ENCODE data around the gene PTPRR. TPM values are rescaled to one million over a fixed set of nuclear protein-coding genes. Genes with fewer than 3 reads are reported as not detected.
A peak's percentile ranks its signal among the peaks of the same experiment; 100 is the strongest.

PTPRR gene
- total RNA-seq, 1 experiment from 2014 or later: 3.4 TPM

GRCh38 chr12:70933133-70933532 is 12.6 kb upstream of the PTPRR start:
- Histone ChIP-seq H3K4me1 (replicated peaks) (no peaks in the 10 kb centered on the region), H3K9me3 (replicated peaks) (no peaks in the 10 kb centered on the region), H3K4me3 (no peak overlapping the region), H3K27ac (no peak overlapping the region), H3K27me3 (replicated peaks) (no peaks in the 10 kb centered on the region), H3K36me3 (no peaks in the 10 kb centered on the region)
- no peak for DNase-seq (ENCODE audit: low read depth in 1 of 2, low spot score in 2 of 2)

- Histone ChIP-seq H3K27me3 (replicated peaks) (no peaks in the 10 kb centered on the region), H3K4me1 (replicated peaks) (peaks cover 4% of the 10 kb centered on the region), H3K27ac (no peak overlapping the region), H3K4me3 (no peak overlapping the region), H3K36me3 (no peaks in the 10 kb centered on the region), H3K9me3 (replicated peaks) (no peaks in the 10 kb centered on the region)
- DNase-seq (ENCODE audit: low read depth in 1 of 2, low spot score in 2 of 2): no peak
These were observed 8.5 kb upstream of the PTPRR start for GRCh38 chr12:70929029-70929428.

- H3K4me1 ChIP-seq (replicated peaks): peaks cover 4% of the 10 kb centered on the region
- no peak overlapping the region for H3K4me3 ChIP-seq
- H3K36me3 ChIP-seq: no peaks in the 10 kb centered on the region
- H3K9me3 ChIP-seq (replicated peaks): no peaks in the 10 kb centered on the region
- H3K27me3 ChIP-seq (replicated peaks): no peaks in the 10 kb centered on the region
- peak overlapping the region; percentile 51 for H3K27ac ChIP-seq
- peak in 1 of 2 experiments; percentile 60 for DNase-seq (ENCODE audit: low read depth in 1 of 2, low spot score in 2 of 2)
These were observed 7.5 kb upstream of the PTPRR start for GRCh38 chr12:70928071-70928470.

- H3K9me3 ChIP-seq (replicated peaks): no peaks in the 10 kb centered on the region
These were observed 6.8 kb upstream of the PTPRR start for GRCh38 chr12:70927356-70927755.

GRCh38 chr12:70925539-70925938 is 5.0 kb upstream of the PTPRR start:
- no peaks in the 10 kb centered on the region for H3K36me3 ChIP-seq
- H3K27ac ChIP-seq: no peak overlapping the region
- no peaks in the 10 kb centered on the region for H3K9me3 ChIP-seq (replicated peaks)
- H3K4me1 ChIP-seq (replicated peaks): peaks cover 4% of the 10 kb centered on the region
- no peaks in the 10 kb centered on the region for H3K27me3 ChIP-seq (replicated peaks)
- no peak overlapping the region for H3K4me3 ChIP-seq
- DNase-seq (ENCODE audit: low read depth in 1 of 2, low spot score in 2 of 2): no peak

More at GRCh38 chr12:70927356-70927755, 6.8 kb upstream of the PTPRR start:
- Histone ChIP-seq H3K27ac (no peak overlapping the region), H3K4me3 (no peak overlapping the region), H3K4me1 (replicated peaks) (peaks cover 4% of the 10 kb centered on the region), H3K36me3 (no peaks in the 10 kb centered on the region), H3K27me3 (replicated peaks) (no peaks in the 10 kb centered on the region)
- DNase-seq (ENCODE audit: low read depth in 1 of 2, low spot score in 2 of 2): no peak

GRCh38 chr12:70920891-70921290 is 353 bp upstream of the PTPRR start:
- H3K27ac ChIP-seq: no peak overlapping the region

GRCh38 chr12:70919597-70920035 is 922 bp downstream of the PTPRR start:
- H3K36me3 ChIP-seq: no peaks in the 10 kb centered on the region
- no peaks in the 10 kb centered on the region for H3K4me1 ChIP-seq (replicated peaks)
- H3K4me3 ChIP-seq: no peak overlapping the region
- H3K27ac ChIP-seq: no peak overlapping the region
- H3K9me3 ChIP-seq (replicated peaks): no peaks in the 10 kb centered on the region
- H3K27me3 ChIP-seq (replicated peaks): peaks cover 5% of the 10 kb centered on the region; the same call in 1 of the 2 replicates
- DNase-seq (ENCODE audit: low read depth in 1 of 2, low spot score in 2 of 2): no peak

More at GRCh38 chr12:70920891-70921290, 353 bp upstream of the PTPRR start:
- no peaks in the 10 kb centered on the region for H3K9me3 ChIP-seq (replicated peaks)
- no peak for DNase-seq (ENCODE audit: low read depth in 1 of 2, low spot score in 2 of 2)
- H3K4me1 ChIP-seq (replicated peaks): no peaks in the 10 kb centered on the region
- peaks cover 5% of the 10 kb centered on the region; the same call in 1 of the 2 replicates for H3K27me3 ChIP-seq (replicated peaks)
- no peaks in the 10 kb centered on the region for H3K36me3 ChIP-seq
- H3K4me3 ChIP-seq: no peak overlapping the region

GRCh38 chr12:70919176-70919575 is 1.4 kb downstream of the PTPRR start:
- Histone ChIP-seq H3K27me3 (replicated peaks) (peaks cover 5% of the 10 kb centered on the region; the same call in 1 of the 2 replicates), H3K27ac (no peak overlapping the region), H3K4me1 (replicated peaks) (no peaks in the 10 kb centered on the region), H3K36me3 (no peaks in the 10 kb centered on the region), H3K4me3 (no peak overlapping the region), H3K9me3 (replicated peaks) (no peaks in the 10 kb centered on the region)
- DNase-seq (ENCODE audit: low read depth in 1 of 2, low spot score in 2 of 2): no peak

GRCh38 chr12:70918321-70918720 is 2.2 kb downstream of the PTPRR start:
- H3K4me1 ChIP-seq (replicated peaks): no peaks in the 10 kb centered on the region
- no peak for DNase-seq (ENCODE audit: low read depth in 1 of 2, low spot score in 2 of 2)
- no peak overlapping the region for H3K4me3 ChIP-seq

GRCh38 chr12:70910666-70911065 is 9.9 kb downstream of the PTPRR start:
- Histone ChIP-seq H3K4me3 (no peak overlapping the region), H3K27me3 (replicated peaks) (no peaks in the 10 kb centered on the region), H3K4me1 (replicated peaks) (no peaks in the 10 kb centered on the region), H3K27ac (no peak overlapping the region), H3K36me3 (no peaks in the 10 kb centered on the region), H3K9me3 (replicated peaks) (no peaks in the 10 kb centered on the region)
- DNase-seq (ENCODE audit: low read depth in 1 of 2, low spot score in 2 of 2): no peak

More at GRCh38 chr12:70918321-70918720, 2.2 kb downstream of the PTPRR start:
- H3K36me3 ChIP-seq: no peaks in the 10 kb centered on the region
- peaks cover 5% of the 10 kb centered on the region; the same call in 1 of the 2 replicates for H3K27me3 ChIP-seq (replicated peaks)
- H3K9me3 ChIP-seq (replicated peaks): no peaks in the 10 kb centered on the region
- H3K27ac ChIP-seq: no peak overlapping the region

GRCh38 chr12:70908978-70909377 is 11.6 kb downstream of the PTPRR start:
- Histone ChIP-seq H3K27ac (no peak overlapping the region), H3K4me1 (replicated peaks) (no peaks in the 10 kb centered on the region), H3K27me3 (replicated peaks) (no peaks in the 10 kb centered on the region), H3K4me3 (no peak overlapping the region), H3K9me3 (replicated peaks) (no peaks in the 10 kb centered on the region), H3K36me3 (no peaks in the 10 kb centered on the region)
- DNase-seq (ENCODE audit: low read depth in 1 of 2, low spot score in 2 of 2): no peak

GRCh38 chr12:70907412-70907811 is 13.1 kb downstream of the PTPRR start:
- Histone ChIP-seq H3K27me3 (replicated peaks) (no peaks in the 10 kb centered on the region), H3K4me3 (no peak overlapping the region), H3K4me1 (replicated peaks) (no peaks in the 10 kb centered on the region), H3K36me3 (no peaks in the 10 kb centered on the region), H3K27ac (no peak overlapping the region), H3K9me3 (replicated peaks) (no peaks in the 10 kb centered on the region)
- no peak for DNase-seq (ENCODE audit: low read depth in 1 of 2, low spot score in 2 of 2)

- Histone ChIP-seq H3K27ac (no peak overlapping the region), H3K4me1 (replicated peaks) (no peaks in the 10 kb centered on the region), H3K4me3 (no peak overlapping the region), H3K27me3 (replicated peaks) (no peaks in the 10 kb centered on the region), H3K9me3 (replicated peaks) (no peaks in the 10 kb centered on the region), H3K36me3 (no peaks in the 10 kb centered on the region)
- no peak for DNase-seq (ENCODE audit: low read depth in 1 of 2, low spot score in 2 of 2)
These were observed 24.6 kb downstream of the PTPRR start for GRCh38 chr12:70895956-70896355.

GRCh38 chr12:70892593-70892992 is 27.9 kb downstream of the PTPRR start:
- H3K27ac ChIP-seq: no peak overlapping the region
- no peaks in the 10 kb centered on the region for H3K9me3 ChIP-seq (replicated peaks)
- H3K4me1 ChIP-seq (replicated peaks): no peaks in the 10 kb centered on the region
- H3K27me3 ChIP-seq (replicated peaks): no peaks in the 10 kb centered on the region; the same call in 1 of the 2 replicates
- no peak overlapping the region for H3K4me3 ChIP-seq
- no peaks in the 10 kb centered on the region for H3K36me3 ChIP-seq
- no peak for DNase-seq (ENCODE audit: low read depth in 1 of 2, low spot score in 2 of 2)
